ENCODE measurements around the gene OVOL1.
"Not testable (repeated sequence)": the region's sequence is repeated elsewhere in the genome, so short reads cannot be mapped to it uniquely, and the experiment has no call there.

Gene OVOL1

DNA sequence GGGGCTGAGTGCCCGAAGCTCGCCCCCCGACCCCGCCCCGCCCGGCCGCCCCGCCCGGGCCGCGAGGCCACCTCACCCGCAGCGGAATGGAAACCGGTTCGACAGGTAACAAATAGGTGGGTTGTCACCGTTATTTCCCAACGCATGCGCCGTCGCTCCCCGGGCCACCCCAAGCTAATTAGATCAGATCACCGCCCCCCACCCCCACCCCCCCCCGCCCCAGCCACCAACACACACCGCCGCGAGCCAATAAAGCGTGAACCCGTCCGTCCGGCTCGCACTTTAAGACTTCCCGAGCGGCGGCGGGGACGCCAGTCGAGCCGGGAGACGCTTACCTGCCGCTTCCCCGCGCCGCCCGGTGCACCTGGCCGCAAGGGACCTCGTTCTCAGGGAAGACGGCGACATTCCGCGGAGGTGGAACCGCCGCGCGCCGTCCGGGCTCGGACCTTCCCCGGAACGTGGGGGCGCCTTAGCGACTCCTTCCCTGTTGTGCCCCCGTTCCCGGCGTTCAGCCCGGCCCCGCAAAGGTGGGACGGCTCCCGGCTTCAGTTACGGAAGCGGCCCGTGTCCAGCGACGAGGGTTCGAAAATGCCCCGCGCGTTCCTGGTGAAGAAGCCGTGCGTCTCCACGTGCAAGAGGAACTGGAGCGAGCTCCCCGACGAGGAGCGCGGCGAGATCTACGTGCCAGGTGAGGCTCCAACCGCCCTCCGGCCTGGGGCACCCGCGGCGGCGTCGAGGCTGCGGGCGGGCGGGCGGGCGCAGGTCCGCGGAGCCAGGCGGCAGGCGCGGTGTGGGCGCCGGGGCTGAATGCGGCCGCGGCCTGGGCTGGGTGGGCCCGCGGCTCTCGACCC is at the start of gene OVOL1:
OVOL1 (plus strand) TSS at position 278 of the 851 bp plus-strand sequence; CDS start at position 589, 311 bp downstream.
- DNase-seq, result peak; percentile 44

DNA sequence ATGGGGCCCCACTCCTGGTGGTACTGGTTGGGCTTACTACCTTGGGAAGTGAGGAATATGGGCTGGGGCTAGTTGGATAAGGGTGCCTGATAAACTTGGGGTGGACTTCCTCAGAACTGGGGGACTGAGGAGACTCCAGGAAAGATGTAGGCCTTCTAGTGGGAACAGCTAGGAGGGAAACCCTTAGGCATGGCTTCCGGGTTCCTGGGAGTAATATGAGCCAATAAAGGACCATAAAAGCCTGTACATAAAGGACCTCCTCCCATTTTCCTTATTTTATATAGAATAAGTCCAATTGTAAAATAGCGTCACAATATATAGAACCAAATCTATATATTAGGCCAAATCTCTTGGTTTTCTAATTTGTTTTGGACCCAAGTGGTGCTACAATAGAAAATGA is 47.8 kb upstream of the OVOL1 start:
- DNase-seq, result no peak

DNA sequence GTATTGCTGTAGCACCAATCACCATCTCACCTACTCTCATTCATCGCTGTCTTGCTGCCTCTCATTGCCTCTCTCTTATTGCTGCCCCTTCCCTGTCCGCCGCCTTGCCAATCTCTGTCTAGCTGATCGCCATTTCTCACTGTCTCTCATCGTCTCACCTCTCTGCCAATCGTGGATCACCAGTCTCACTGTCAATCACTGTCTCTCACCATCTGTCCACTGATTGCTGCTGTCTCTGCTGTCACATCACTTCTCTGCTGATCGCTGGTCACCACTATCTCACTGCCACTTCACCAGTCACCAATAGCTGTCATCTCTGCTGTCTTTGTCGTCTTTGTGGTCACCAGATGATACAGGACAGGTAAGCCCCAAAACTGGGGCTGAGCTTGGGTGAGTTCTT is 45.7 kb upstream of the OVOL1 start:
- DNase-seq, result no peak

DNA sequence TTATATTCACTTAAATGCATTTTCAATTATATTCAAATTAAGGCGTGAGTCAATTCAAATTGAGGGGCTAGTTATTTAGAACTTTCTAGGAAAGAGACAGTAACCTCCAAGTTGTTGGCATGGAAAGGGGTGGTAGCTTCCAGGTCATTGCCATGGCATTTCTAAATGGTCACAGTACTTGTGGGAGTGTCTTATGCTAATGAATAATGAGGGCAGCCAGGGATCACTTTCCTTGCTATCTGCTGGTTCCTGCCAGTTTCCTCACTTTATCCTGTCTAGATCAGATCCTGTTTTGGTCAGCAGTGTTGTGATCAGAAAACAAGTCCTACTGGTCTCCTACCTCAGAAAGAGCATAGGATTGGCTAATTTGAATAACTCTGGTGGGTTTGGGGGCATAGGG is 44.5 kb upstream of the OVOL1 start:
- DNase-seq, result no peak

DNA sequence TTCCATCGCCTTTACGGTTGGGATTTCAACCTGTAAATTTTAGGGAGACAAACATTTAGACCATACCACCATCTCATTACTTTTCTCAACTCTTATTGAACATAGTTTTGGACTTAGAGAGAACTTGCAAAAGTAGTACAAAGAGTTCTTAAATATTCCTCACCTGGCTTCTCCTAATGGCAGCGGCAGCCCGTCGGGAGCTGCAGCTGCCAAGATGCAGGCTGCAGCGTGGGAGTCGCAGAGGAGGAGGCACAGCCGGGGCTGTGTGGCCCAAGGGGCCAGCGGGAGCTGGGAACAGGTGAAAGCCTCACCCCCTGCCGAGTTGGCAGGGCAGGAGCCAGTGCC is 43.2 kb upstream of the OVOL1 start:
- DNase-seq, result no peak

DNA sequence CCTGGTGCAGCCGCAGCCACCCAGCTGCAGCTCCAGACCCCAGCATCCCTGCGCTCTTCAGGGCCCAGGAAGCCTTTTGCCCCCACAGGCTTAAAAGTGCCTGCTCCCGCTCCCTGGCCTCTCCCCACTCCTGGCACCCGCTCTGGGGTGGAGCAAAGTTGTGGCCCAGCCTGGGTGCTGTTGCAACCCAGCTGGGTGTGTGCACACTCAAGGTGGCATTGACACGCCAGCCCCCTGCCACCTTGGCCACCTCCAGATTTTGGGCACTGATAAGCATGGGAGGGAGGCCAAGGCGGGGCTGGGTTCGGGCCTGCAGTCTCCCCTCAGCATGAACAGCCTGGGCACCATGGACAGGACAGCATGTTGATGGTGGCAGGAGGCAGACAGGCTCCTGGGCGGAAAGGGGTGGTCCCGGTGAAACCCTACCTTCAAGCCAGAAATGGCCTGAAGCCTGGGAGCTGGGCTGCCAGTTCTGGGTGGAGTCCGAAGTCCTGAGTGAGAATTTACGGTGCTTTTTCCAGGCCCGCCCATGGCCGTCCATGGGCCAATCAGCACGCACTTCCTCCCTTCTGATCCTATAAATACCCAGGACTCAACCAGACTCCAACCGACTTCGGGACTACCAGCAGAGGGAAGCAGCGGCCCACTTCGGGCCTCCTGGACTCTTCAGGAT is 42.7 kb upstream of the OVOL1 start:
- DNase-seq, result no peak

DNA sequence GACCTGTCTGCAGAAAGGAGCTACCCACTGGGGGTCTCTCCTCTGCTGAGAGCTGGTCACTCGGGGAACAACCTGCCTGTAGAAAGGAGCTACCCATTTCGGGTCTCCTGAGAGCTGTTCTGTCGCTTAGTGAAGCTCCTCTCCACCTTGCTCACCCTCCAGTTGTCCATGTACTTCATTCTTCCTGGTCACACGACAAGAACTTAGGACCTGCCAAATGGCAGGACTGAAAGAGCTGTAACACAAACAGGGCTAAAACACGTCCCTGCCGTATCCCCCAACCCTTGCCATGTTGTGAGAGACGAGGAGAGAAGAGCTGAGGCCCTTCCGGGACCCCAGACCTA is 42.2 kb upstream of the OVOL1 start:
- DNase-seq, result no peak

DNA sequence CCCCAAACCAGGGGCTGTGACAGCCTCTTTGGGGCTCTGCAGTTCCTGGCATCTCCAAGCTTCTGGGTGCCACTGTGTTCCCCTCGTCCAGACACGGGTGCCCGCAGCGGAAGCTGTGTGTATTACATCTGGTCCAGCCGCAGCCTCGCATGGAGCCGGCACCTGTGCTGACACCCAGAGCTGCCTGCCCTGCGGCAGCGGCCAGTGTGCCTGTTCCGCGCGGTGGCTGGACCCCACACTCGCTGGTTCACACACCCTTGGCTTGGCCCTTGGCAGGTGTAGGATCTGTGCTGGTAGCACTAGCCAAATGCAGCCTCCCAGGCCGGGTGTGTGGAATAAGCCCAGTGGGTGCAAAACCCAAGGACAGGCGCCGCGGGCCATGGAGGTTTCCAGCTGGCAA is 41.8 kb upstream of the OVOL1 start:
- no peak for DNase-seq

DNA sequence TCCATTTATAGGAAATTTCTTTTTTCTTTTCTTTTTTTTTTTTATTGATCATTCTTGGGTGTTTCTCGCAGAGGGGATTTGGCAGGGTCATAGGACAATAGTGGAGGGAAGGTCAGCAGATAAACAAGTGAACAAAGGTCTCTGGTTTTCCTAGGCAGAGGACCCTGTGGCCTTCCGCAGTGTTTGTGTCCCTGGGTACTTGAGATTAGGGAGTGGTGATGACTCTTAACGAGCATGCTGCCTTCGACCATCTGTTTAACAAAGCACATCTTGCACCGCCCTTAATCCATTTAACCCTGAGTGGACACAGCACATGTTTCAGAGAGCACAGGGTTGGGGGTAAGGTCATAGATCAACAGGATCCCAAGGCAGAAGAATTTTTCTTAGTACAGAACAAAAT is 24.7 kb upstream of the OVOL1 start:
- DNase-seq, result not testable (repeated sequence)

DNA sequence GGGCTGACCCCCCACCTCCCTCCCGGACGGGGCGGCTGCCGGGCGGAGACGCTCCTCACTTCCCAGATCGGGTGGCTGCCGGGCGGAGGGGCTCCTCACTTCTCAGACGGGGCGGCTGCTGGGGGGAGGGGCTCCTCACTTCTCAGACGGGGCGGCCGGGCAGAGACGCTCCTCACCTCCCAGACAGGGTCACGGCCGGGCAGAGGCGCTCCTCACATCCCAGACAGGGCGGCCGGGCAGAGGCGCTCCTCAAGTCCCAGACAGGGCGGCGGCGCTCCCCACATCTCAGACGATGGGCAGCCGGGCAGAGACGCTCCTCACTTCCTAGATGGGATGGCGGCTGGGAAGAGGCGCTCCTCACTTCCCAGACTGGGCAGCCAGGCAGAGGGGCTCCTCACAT is 24.0 kb upstream of the OVOL1 start:
- DNase-seq, result not testable (repeated sequence)

DNA sequence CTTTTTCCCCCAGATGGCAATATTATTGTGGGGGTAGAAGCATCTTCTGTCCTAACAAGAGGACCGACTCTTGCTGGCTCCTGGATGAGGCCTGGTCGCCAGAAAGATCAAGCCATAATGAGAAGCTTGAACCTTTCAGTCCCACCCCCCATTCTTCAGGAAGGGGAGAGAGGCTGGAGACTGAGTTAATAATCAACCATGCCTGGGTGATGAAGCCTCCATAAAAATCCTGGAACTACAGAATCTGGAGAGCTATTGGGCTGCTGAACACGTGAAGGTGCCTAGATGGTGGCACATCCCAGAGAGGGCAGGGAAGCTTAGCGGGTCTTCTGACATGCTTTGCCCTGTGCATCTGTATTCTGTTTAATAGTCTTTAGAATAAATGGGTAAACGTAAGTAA is 22.4 kb upstream of the OVOL1 start:
- no peak for DNase-seq

DNA sequence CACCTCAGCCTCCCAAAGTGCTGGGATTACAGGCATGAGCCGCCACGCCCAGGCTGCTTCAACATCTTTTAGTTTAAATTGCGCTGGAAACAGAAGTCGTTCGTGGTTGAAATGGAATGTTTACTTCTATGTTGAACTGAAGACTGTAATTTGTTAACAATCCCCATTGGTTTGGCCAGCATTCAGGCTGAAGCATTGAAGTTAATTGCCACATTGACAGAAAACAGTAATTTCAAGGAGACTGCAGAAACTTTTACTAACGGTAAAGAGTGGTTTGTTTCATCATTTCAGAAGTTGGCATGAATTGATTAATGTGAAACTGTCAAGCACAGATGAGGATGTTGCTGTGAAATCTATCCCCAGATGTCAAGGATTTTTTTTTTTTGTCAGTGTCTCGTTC is 20.3 kb upstream of the OVOL1 start:
- DNase-seq, result no peak

DNA sequence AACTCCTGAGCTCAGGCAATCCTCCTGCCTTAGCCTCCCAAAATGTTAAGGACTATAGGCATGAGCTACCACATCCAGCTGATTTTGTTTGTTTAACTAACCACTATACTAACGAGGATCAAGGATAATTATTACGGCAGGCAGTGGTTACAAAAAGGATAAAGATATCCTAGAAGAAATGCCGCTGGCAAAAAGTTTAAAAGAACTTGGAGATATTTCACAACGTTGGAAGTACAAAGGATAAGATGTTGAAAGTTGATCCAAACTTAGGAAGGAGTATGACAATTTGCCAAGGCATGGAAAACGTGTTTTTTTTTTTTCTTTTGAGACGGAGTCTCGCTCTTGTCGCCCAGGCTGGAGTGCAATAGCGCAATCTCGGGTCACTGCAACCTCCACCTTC is 19.5 kb upstream of the OVOL1 start:
- DNase-seq, result no peak

DNA sequence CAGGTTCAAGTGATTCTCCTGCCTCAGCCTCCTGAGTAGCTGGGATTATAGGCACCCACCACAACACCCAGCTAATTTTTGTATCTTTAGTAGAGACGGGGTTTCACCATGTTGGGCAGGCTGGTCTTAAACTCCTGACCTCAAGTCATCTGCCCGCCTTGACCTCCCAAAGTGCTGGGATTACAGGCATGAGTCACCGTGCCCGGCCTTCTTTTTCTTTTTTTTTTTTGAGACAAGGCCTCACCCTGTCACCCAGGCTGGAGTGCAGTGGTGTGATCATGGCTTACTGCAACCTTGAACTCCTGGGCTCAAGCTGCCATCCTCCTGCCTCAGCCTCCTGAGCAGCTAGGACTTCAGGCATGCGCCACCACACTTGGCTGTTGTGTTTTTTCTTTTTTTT is 19.1 kb upstream of the OVOL1 start:
- DNase-seq, result not testable (repeated sequence)

DNA sequence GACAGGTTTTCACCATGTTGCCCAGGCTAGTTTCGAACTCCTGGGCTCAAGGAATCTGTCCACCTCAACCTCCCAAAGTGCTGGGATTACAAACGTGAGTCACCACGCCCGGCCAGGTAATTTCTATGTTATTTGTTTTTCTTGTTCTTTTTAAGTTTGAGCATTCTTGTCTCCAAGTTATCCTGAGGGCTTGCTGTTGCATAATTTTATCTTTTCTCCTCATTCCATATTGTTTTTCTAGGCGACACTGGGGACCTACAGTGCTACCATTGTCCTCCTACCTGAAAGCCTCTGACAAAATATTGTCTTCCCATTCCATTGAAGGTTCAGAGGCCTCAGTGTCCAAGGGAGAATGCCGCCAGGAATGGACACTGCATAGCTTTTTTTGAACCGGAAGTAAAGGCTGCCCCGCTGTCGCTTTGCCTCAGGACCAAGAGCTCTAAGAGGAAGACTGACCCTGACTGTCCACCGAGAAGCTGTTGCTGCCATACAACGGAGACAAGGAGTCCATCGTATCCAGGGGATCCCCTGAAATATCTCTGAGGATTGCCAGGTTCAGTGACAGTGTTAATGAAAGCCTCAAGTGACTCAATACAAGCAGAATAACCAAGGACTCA is 15.8 kb upstream of the OVOL1 start:
- no peak for DNase-seq

DNA sequence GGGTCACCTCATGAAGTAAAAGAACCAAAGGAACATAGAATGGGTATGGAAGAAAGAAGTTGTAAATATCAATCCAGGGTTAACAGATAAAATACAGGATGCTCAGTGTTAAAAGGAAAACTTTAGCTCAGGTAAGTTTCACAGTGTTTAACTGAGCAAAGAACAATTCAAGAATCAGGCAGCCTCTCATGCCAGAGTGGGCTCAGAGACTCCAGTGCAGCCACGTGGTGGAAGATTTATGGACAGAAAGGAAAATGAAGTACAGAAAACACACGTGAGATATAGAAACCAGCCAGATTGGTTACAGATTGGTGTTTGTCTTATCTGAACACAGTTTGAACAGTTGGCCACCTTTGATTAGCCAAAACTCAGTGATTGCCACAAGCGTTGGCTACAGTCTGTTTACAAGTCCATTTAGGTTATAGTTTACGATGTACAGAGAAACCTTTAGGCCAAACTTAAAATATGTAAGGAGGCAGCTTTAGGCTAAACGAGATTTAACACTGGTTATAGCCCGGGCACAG is 15.2 kb upstream of the OVOL1 start:
- no peak for DNase-seq

DNA sequence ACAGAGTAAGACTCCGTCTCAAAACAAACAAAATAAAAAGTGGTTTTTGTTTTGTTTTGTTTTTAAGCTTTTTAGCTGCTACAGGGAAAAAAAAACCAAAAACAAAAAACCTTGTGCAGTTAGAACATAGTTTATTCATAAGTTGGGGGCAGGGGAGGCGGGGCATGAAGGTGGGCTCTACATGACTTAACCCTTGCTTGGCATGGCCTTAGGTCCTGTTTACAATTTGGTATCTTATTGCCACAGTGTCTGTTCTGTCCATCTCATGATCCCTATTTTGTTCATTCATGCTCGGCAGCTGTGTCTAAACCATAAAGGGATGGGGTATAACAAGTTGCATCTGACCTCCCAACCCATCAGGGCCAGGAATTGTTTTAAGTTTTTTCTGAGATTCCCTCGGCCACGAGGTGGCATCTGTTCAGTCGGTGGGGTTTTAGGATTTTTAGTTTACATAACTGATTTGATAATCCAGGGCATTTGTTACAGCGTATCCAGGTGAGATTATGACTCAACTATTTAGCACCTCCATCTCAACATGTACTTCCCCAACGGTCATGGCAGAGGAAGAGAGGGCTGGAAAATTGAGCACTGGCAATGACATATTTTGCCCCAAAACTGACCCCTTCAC is 13.0 kb upstream of the OVOL1 start:
- DNase-seq, result no peak

DNA sequence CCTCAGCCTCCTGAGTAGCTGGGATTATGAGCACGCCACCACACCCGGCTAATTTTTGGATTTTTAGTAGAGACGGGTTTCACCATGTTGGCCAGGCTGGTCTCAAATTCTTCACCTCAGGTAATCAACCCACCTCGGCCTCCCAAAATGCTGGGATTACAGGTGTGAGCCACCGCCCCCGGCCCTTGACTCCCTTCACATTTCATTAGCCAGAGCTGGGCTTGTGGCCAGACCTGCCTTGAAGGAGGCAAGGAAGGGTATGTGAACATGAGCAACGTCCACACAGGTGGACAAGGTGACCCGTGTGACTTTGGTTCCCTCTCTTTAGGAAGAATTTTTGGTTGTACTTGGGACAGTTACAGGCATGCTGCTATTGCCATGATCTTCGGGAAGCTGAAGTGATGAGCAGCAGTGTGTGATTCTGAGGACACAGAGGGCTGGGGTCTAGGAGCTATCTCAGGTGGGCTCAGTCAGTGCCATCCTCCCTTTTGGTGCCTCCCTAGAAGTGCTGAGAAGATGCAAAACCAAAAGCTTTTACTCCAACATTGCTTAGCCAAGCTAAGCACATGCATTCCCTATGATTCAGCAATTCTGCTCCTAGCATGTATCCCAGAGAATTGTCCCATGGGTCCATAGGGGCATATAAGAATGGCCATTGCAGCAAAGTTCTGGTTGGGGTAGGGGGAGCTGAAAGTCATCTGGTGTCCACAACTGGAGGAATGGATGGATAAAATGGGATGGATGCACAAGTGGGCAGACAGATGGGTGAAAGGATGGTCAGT is 12.1 kb upstream of the OVOL1 start:
- no peak for DNase-seq

DNA sequence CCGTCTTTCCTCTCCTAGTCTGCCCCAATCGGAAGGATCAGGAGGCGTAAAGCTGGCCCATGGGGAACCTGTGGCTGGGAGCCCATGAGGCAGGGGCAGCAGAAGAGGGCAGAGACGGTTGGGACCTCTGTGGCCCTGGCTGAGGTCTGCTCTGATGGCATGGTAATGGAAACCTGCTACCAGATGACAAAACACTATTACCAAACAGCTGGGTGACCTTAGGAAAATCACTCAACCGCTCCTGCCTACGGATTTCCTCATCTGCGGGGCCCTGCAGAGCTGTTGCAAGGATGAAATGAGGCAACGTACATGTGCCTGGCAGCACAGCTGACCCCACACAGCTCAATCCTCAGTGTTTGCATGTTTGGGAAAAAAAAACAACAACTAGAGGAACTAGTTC is 10.7 kb upstream of the OVOL1 start:
- no peak for DNase-seq

DNA sequence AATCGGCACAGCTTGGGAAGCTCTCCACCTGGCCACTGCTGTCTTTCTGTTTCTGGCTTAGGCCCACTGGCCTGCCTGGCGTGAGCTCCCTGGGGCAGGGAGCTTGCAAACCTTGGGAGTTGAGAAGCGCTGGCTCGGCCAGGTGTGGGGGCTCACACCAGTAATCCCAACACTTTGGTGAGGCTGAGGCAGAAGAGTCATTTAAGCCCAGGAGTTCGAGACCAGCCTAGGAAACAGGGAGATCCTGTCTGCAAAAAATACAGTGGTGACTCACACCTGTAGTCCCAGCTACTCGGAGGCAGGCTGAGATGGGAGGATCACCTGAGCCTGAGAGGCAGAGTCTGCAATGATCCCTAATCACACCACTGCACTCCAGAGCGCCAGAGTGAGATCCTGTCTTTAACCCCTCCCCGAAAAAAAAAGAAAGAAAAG is 10.1 kb upstream of the OVOL1 start:
- no peak for DNase-seq

DNA sequence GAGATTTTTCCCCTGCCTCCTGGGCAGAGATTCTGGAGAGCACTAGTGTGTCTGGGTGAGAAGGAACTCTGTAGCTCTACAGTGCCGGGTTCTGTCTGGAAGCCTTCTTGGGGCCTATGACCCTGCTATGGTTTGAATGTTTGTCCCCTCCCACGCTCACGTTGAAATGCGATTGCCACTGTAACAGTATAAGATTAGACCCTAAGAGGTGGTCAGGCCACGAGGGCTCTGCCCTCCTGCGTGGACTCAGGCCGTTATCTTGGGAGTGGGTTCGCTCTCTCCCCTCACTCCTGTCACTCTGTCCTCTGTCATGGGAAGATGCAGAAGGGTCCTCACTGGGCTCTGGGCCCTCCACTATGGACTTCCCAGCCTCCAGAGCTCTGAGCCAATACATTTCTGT is 9.6 kb upstream of the OVOL1 start:
- no peak for DNase-seq

DNA sequence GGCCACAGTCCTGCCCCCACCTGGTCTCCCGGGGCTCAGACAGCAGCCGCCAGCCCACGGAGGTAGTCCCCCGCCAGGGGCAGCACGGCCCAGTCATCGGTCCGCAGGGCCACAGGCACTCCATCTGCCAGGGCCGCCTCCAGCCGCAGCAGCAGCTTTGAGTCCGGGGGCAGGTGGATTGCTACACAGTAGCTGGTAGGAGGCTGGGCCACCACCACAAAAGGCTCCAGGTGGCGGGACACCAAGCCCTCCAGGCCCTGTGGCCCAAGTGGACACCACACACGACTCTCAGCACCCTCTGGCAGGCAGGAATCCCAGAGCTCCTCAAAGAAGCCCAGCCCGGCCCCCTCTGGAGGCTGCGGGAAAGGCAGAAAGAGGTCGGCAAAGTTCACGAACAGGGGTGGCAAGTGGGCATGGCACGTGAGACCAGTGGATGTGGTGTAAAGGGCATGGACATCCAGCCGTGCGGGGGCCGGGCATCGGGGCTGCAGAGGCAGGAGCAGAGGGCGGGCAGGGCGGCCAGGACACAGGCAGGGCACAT is 9.0 kb upstream of the OVOL1 start:
- no peak for DNase-seq
